Measurements from ENCODE around the gene DUSP1. TPM values are rescaled to one million over a fixed set of nuclear protein-coding genes. Genes with fewer than 3 reads are reported as not detected.

The DUSP1 gene
- total and polyA plus RNA-seq, 2 donors = 76.4 to 822 TPM

- peak overlapping the region; percentile 89 for H3K4me3 ChIP-seq (ENCODE audit: low read depth, low read length)
- 57% methylated on average over 20 of the region's 20 CpGs for WGBS
- H3K27ac ChIP-seq (ENCODE audit: low read depth) = peak overlapping the region; percentile 99
- peaks cover 3% of the 10 kb centered on the region for H3K36me3 ChIP-seq (ENCODE audit: insufficient read depth)
- H3K4me1 ChIP-seq (ENCODE audit: insufficient read depth) = no peaks in the 10 kb centered on the region
- no peak for DNase-seq (ENCODE audit: extremely low spot score)
Observed at GRCh38 chr5:172768573-172769341, 2.2 kb downstream of the DUSP1 start.

- peak overlapping the region; percentile 99 for H3K27ac ChIP-seq (ENCODE audit: low read depth)
- no peaks in the 10 kb centered on the region for H3K4me1 ChIP-seq (ENCODE audit: insufficient read depth)
- 71% methylated on average over 5 of the region's 5 CpGs for WGBS
- H3K36me3 ChIP-seq (ENCODE audit: insufficient read depth) = peaks cover 3% of the 10 kb centered on the region
- no peak for DNase-seq (ENCODE audit: extremely low spot score)
- H3K4me3 ChIP-seq (ENCODE audit: low read depth, low read length) = peak overlapping the region; percentile 89
Observed at GRCh38 chr5:172768098-172768572, 2.9 kb downstream of the DUSP1 start.

DNA sequence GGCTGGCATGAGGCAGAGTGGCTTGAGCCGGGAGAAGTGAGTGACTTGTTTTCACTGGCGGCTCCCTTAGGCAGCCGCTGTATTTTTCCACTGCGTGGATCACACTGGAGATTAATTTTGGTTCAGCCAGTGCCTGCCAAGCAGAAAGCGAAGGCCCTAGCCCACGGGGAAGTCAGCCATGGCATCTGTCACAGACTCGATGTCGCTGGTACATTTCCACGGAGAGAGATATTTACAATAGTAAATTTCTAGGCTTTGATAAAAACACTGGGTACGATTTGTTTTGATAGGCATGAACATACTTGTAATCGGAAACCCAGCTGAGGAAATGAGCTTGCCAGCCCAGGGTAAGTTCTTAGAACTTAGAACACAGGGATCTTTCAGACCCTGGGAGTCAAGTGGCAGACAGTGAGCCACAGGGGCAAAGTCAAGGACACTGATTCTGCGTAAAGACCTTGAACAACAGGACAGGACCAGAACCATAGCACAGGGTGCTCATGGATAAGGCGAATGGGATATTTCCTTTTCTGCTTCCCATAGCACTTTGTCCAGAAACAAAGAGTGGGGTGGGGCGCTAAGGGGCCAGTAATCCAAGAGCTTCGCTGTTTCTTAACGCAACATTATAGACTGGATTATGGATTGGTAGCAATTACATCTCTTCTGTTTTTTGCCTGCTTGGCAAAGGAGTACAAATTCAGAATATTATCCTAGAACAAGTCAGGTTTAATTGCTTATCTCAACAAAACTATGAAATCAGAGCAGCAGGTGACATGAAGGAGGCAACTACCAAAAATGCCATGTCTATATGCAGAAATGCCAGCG lies 4.5 kb downstream of the DUSP1 start:
- Histone ChIP-seq H3K27ac (ENCODE audit: low read depth) (peak overlapping the region; percentile 83), H3K36me3 (ENCODE audit: insufficient read depth) (peaks cover 3% of the 10 kb centered on the region), H3K4me3 (ENCODE audit: low read depth, low read length) (peak overlapping the region; percentile 4), H3K4me1 (ENCODE audit: insufficient read depth) (no peaks in the 10 kb centered on the region)
- WGBS = 20% methylated on average over 17 of the region's 17 CpGs
- DNase-seq (ENCODE audit: extremely low spot score) = no peak

- Histone ChIP-seq H3K4me3 (ENCODE audit: low read depth, low read length) (no peak overlapping the region), H3K27ac (ENCODE audit: low read depth) (peak overlapping the region; percentile 83), H3K4me1 (ENCODE audit: insufficient read depth) (no peaks in the 10 kb centered on the region), H3K36me3 (ENCODE audit: insufficient read depth) (peaks cover 3% of the 10 kb centered on the region)
- 9% methylated on average over 4 of the region's 4 CpGs for WGBS
- DNase-seq (ENCODE audit: extremely low spot score) = no peak
Observed at GRCh38 chr5:172765766-172766286, 5.2 kb downstream of the DUSP1 start.

DNA sequence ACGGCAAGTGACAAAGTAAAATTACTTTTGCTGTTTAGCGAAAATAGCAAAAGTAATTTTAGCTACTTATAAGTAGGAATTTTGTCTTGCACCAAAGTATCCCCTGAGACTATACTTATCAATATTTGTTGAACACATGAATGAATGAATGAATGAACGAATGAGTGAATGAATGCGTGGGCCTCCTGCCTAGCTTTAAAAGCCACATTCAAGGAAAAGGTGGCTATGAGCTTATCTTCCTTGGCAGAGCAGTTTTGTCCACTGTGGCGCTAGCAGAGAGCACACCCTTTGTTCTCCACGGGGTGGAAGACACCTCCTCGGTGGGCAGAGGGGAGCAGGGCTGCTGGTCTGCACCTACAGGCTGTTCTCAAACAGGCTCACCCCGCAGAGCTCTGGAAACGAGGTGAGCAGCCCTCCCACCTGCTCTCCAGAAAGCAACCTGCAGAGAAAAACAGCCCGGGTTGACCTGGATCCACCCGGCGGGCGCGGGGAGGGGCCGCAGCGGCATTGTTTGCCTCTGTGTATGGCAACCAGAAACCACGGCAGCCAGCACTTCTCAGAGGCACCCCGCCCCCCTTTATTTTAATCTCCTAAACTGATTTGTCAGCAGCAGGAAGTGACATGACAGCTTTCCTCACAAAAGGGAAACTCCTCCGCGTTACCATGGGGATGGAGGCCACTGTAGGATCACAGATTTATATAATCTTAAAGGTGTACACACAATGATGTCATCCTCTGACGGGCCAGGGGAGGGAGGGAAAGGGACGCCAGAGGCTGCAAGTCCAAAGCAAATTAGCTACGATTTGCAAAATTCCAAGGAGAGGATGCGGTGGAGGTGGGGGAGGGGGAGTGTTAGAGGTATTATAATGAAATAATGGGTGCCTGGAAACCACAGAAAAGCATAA lies 5.9 kb downstream of the DUSP1 start:
- peaks cover 3% of the 10 kb centered on the region for H3K36me3 ChIP-seq (ENCODE audit: insufficient read depth)
- peak; percentile 99 for DNase-seq (ENCODE audit: extremely low spot score)
- H3K4me3 ChIP-seq (ENCODE audit: low read depth, low read length) = no peak overlapping the region
- no peaks in the 10 kb centered on the region for H3K4me1 ChIP-seq (ENCODE audit: insufficient read depth)
- H3K27ac ChIP-seq (ENCODE audit: low read depth) = peak overlapping the region; percentile 83
- WGBS = 7% methylated on average over 24 of the region's 24 CpGs

- 95% methylated on average over 21 of the region's 21 CpGs for WGBS
- no peak for DNase-seq (ENCODE audit: extremely low spot score)
- H3K4me1 ChIP-seq (ENCODE audit: insufficient read depth) = no peaks in the 10 kb centered on the region
- H3K27ac ChIP-seq (ENCODE audit: low read depth) = no peak overlapping the region
- no peak overlapping the region for H3K4me3 ChIP-seq (ENCODE audit: low read depth, low read length)
- H3K36me3 ChIP-seq (ENCODE audit: insufficient read depth) = peaks cover 3% of the 10 kb centered on the region
Observed at GRCh38 chr5:172763120-172763464, 7.9 kb downstream of the DUSP1 start.

GRCh38 chr5:172762214-172763119 lies 8.5 kb downstream of the DUSP1 start:
- Histone ChIP-seq H3K4me1 (ENCODE audit: insufficient read depth) (no peaks in the 10 kb centered on the region), H3K27ac (ENCODE audit: low read depth) (no peak overlapping the region), H3K36me3 (ENCODE audit: insufficient read depth) (peaks cover under 1% of the 10 kb centered on the region), H3K4me3 (ENCODE audit: low read depth, low read length) (no peak overlapping the region)
- no peak for DNase-seq (ENCODE audit: extremely low spot score)
- 96% methylated on average over 37 of the region's 37 CpGs for WGBS

- Histone ChIP-seq H3K27ac (ENCODE audit: low read depth) (no peak overlapping the region), H3K4me1 (ENCODE audit: insufficient read depth) (no peaks in the 10 kb centered on the region), H3K36me3 (ENCODE audit: insufficient read depth) (no peaks in the 10 kb centered on the region), H3K4me3 (ENCODE audit: low read depth, low read length) (no peak overlapping the region)
- 91% methylated on average over 2 of the region's 2 CpGs for WGBS
- no peak for DNase-seq (ENCODE audit: extremely low spot score)
Observed at GRCh38 chr5:172760959-172761358, 10.0 kb downstream of the DUSP1 start.

DNA sequence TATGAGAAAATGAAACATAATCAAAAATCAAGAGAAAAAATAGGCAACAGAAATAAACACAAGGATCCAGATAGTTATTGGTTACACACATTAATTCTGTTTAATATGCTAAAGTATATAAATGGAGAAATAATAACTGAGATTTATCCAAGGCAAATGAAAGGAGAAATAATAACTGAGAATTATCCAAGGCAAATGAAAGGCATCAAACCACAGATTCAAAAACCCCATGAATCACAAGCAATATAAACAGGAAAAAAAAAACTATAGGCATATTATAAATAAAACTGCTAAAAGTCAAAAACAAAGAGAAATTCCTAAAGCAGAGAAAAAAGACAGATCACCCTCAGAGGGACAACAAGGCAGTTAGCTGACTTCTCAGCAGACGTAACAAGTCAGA lies 10.9 kb downstream of the DUSP1 start:
- Histone ChIP-seq H3K4me1 (ENCODE audit: insufficient read depth) (no peaks in the 10 kb centered on the region), H3K27ac (ENCODE audit: low read depth) (no peak overlapping the region), H3K36me3 (ENCODE audit: insufficient read depth) (no peaks in the 10 kb centered on the region), H3K4me3 (ENCODE audit: low read depth, low read length) (no peak overlapping the region)
- no peak for DNase-seq (ENCODE audit: extremely low spot score)
- 100% methylated on average over 1 of the region's 1 CpG for WGBS

GRCh38 chr5:172758834-172759149 lies 12.2 kb downstream of the DUSP1 start:
- Histone ChIP-seq H3K27ac (ENCODE audit: low read depth) (no peak overlapping the region), H3K4me1 (ENCODE audit: insufficient read depth) (no peaks in the 10 kb centered on the region), H3K4me3 (ENCODE audit: low read depth, low read length) (no peak overlapping the region), H3K36me3 (ENCODE audit: insufficient read depth) (no peaks in the 10 kb centered on the region)
- no peak for DNase-seq (ENCODE audit: extremely low spot score)
- WGBS = 69% methylated on average over 6 of the region's 6 CpGs

DNA sequence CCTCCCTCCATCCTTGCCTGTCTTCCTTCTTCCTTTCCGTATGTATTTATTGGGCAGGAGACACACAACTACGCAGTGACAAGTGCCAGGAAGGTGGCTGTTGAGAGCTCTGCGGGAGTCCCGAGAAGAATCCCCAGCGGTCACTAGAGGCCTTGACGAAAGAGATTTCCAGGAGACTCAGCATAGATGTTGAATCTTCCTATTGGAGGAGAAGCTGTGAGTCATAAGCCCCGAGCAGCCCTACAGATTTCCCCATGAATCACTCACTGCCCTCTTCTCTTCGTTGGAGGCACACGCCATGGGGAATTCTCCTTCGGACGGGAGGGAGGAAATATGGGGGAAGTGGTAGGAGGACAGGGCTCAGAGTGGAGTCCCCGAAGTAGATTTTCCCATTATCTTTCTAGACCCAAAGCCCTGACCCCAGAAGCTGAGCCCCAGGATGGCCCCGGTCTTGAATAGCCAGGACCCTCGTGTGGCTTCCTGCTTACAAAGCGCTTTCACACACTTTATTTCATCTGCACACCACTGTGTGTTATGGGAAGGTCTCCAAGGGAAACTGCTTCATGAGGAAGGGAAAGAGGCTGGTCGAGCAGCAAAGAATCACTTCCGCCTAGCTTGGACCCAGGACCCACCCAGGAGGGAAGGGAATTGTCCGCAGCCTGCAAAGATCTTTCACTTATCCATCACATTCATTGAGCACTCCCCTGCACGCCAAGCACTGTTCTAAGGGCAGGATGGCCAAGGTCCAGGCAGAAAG lies 12.7 kb downstream of the DUSP1 start:
- 57% methylated on average over 19 of the region's 19 CpGs for WGBS
- H3K4me1 ChIP-seq (ENCODE audit: insufficient read depth) = no peaks in the 10 kb centered on the region
- H3K4me3 ChIP-seq (ENCODE audit: low read depth, low read length) = no peak overlapping the region
- no peaks in the 10 kb centered on the region for H3K36me3 ChIP-seq (ENCODE audit: insufficient read depth)
- no peak overlapping the region for H3K27ac ChIP-seq (ENCODE audit: low read depth)
- DNase-seq (ENCODE audit: extremely low spot score) = no peak

GRCh38 chr5:172757394-172758010 lies 13.5 kb downstream of the DUSP1 start:
- Histone ChIP-seq H3K36me3 (ENCODE audit: insufficient read depth) (no peaks in the 10 kb centered on the region), H3K27ac (ENCODE audit: low read depth) (no peak overlapping the region)
- no peak for DNase-seq (ENCODE audit: extremely low spot score)

More at GRCh38 chr5:172757394-172758010, 13.5 kb downstream of the DUSP1 start:
- Histone ChIP-seq H3K4me3 (ENCODE audit: low read depth, low read length) (no peak overlapping the region), H3K4me1 (ENCODE audit: insufficient read depth) (no peaks in the 10 kb centered on the region)
- WGBS = 88% methylated on average over 9 of the region's 9 CpGs

Data from urinary bladder (tissue), 4 donors.